Peyer's patch (tissue), 4 donors: ENCODE data around the gene PPP6R3. TPM values are rescaled to one million over a fixed set of nuclear protein-coding genes. Genes with fewer than 3 reads are reported as not detected.

Experiments used
- DNase-seq, 3 donors: peaks; one replicate each; pipeline ENCODE4 v3.0.0-alpha.2; 2017 to 2019
- H3K27ac ChIP-seq, 4 donors: fragments of 200-600 bp; sonication (generic); one replicate each; pipeline ENCODE4 v1.5.1; 2016 to 2019
- H3K27me3 ChIP-seq, 2 donors: fragments of 200-600 bp; sonication (generic); one replicate each; pipeline ENCODE4 v1.5.1; 2019
- H3K36me3 ChIP-seq, 3 donors: fragments of 200-600 bp; sonication (generic); one replicate each; pipeline ENCODE4 v1.5.1; 2016 to 2019
- H3K4me1 ChIP-seq, 4 donors: fragments of 200-600 bp; sonication (generic); one replicate each; pipeline ENCODE4 v1.5.1; 2016 to 2019
- H3K4me3 ChIP-seq, 4 donors: fragments of 200-600 bp; sonication (generic); 1 replicate in 3 of 4; 2 replicates in 1 of 4; pipeline ENCODE4 v1.5.1; 2016 to 2019; ENCODE audit warnings: mild to moderate bottlenecking in 1 of 4
- H3K9me3 ChIP-seq, 4 donors: fragments of 200-600 bp; sonication (generic); one replicate each; pipeline ENCODE4 v1.5.1; 2016 to 2019; ENCODE audit warnings: mild to moderate bottlenecking in 1 of 4
- POLR2A ChIP-seq, 2 donors: fragments of 450-650 bp; IDR thresholded peaks; one replicate each; pipeline ENCODE4 v1.5.1; 2017; ENCODE audit warnings: antibody characterized with exemption in 2 of 2, mild to moderate bottlenecking in 2 of 2, moderate library complexity in 2 of 2
- total RNA-seq, 4 donors: library from RNA; depleted of rRNA; stranded (reverse); fragments of >200 nt; gene quantifications; one replicate each; pipeline ENCODE4 v1.1.0, GENCODE V29; 2016
- TF ChIP-seq, protein P1 (sequence below), 6 experiments: fragments of 450-650 bp in 4 of 6; fragments of 200-600 bp in 2 of 6; sonication (generic) in 1 of 6; IDR thresholded peaks; one replicate each; pipeline ENCODE4 v1.5.1; 2017 to 2019; ENCODE audit warnings: antibody characterized with exemption in 6 of 6, mild to moderate bottlenecking in 3 of 6, moderate library complexity in 1 of 6

The PPP6R3 gene
- total RNA-seq, 4 donors from 2014 or later: 130 to 282 (median 156) TPM

DNA sequence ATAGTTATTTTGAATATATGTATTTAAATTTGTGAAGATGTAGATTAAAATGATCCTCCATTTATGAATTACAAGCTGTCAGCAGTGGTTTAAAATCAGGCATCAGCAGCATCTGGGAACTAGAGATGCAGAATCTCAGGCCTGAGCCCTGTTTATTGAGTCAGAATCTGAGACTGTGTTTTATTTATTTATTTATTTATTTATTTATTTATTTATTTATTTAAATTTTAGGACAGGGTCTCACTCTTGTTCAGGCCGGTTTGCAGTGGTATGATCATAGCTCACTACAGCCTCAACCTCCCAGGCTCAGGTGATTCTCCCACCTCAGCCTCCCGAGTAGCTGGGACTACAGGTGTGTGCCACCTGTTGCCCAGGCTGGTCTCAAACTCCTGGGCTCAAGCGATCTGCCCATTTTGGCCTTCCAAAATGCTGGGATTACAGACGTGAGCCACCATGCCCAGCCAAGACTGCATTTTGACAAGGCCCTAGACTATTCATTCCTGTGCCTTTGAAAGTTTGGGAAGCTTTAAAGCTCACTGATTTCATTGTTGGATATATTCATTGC lies 70.7 kb downstream of the PPP6R3 start:
- no peak for TF ChIP-seq POLR2A (IDR thresholded peaks at IDR 0.05)
- TF ChIP-seq, protein P1, sequence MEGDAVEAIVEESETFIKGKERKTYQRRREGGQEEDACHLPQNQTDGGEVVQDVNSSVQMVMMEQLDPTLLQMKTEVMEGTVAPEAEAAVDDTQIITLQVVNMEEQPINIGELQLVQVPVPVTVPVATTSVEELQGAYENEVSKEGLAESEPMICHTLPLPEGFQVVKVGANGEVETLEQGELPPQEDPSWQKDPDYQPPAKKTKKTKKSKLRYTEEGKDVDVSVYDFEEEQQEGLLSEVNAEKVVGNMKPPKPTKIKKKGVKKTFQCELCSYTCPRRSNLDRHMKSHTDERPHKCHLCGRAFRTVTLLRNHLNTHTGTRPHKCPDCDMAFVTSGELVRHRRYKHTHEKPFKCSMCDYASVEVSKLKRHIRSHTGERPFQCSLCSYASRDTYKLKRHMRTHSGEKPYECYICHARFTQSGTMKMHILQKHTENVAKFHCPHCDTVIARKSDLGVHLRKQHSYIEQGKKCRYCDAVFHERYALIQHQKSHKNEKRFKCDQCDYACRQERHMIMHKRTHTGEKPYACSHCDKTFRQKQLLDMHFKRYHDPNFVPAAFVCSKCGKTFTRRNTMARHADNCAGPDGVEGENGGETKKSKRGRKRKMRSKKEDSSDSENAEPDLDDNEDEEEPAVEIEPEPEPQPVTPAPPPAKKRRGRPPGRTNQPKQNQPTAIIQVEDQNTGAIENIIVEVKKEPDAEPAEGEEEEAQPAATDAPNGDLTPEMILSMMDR (IDR thresholded peaks at IDR 0.05): no peak
- peaks cover 0 to 12% (median 0%) of the 10 kb centered on the region in 4 donors for H3K4me1 ChIP-seq
- no peaks in the 10 kb centered on the region for H3K27me3 ChIP-seq
- H3K4me3 ChIP-seq: no peak overlapping the region
- no peak overlapping the region for H3K27ac ChIP-seq
- H3K36me3 ChIP-seq: peaks cover 0 to 23% (median 0%) of the 10 kb centered on the region in 3 donors
- no peak for DNase-seq
- H3K9me3 ChIP-seq: no peaks in the 10 kb centered on the region

GRCh38 chr11:68532727-68533369 lies 72.3 kb downstream of the PPP6R3 start:
- Histone ChIP-seq H3K4me3 (no peak overlapping the region), H3K27me3 (no peaks in the 10 kb centered on the region), H3K9me3 (no peaks in the 10 kb centered on the region), H3K27ac (peak overlapping the region in 1 of 4 donors; percentile 2), H3K36me3 (peaks cover 0 to 18% (median 0%) of the 10 kb centered on the region in 3 donors), H3K4me1 (peaks cover 0 to 15% (median 0%) of the 10 kb centered on the region in 4 donors)
- no peak for TF ChIP-seq POLR2A (IDR thresholded peaks at IDR 0.05)
- TF ChIP-seq, protein P1 (IDR thresholded peaks at IDR 0.05): no peak
- DNase-seq: no peak

DNA sequence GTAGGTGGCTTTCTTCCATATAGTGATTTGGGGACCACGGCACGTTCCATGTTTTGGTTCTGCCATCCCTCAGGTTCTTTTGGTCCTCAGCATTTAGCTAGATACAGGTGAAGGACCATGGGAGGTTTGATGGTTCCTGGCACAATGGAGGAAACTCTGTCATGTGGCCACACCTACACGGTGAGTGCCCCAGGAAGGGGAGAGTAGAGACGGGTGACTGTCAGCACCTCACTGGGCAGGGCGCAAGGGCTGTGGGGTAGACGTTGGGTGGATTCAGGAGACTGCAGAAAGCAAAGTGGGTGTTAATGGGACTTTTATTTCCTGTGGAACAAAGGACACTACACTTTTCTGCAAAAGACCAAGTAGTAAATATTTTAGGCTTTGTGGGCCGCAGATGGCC lies 73.4 kb downstream of the PPP6R3 start:
- Histone ChIP-seq H3K27me3 (no peaks in the 10 kb centered on the region), H3K9me3 (no peaks in the 10 kb centered on the region), H3K36me3 (peaks cover 0 to 25% (median 0%) of the 10 kb centered on the region in 3 donors), H3K27ac (no peak overlapping the region), H3K4me3 (no peak overlapping the region), H3K4me1 (peaks cover 0 to 9% (median 0%) of the 10 kb centered on the region in 4 donors)
- TF ChIP-seq, protein P1 (IDR thresholded peaks at IDR 0.05): no peak
- TF ChIP-seq POLR2A (IDR thresholded peaks at IDR 0.05): no peak
- no peak for DNase-seq

DNA sequence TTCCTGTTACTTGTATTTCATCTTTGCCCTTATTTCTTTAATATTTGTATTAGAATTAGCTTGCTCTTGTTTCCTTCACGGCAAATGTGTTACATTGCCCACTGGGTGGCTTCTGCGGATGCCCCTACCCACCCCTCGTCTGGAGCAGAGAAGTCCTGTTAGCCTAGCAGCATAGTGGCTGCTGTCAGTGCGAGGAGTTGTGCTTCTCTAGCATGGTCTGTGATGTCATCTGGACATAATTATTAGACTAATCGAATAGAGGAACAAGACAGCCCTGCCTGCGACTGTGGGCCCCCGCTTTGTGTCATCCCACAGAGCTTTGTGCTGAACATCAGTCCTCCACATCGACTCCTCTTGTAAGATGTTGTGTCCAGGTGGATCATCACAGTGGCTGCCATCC lies 74.5 kb downstream of the PPP6R3 start:
- Histone ChIP-seq H3K9me3 (no peaks in the 10 kb centered on the region), H3K27ac (no peak overlapping the region), H3K4me1 (peaks cover 0 to 9% (median 0%) of the 10 kb centered on the region in 4 donors), H3K36me3 (peaks cover 0 to 36% (median 3%) of the 10 kb centered on the region in 3 donors), H3K27me3 (no peaks in the 10 kb centered on the region), H3K4me3 (no peak overlapping the region)
- DNase-seq: no peak
- TF ChIP-seq, protein P1 (IDR thresholded peaks at IDR 0.05): no peak
- TF ChIP-seq POLR2A (IDR thresholded peaks at IDR 0.05): no peak

- Histone ChIP-seq H3K27ac (no peak overlapping the region), H3K4me1 (peaks cover 0 to 9% (median 0%) of the 10 kb centered on the region in 4 donors), H3K36me3 (peaks cover 0 to 40% (median 3%) of the 10 kb centered on the region in 3 donors), H3K4me3 (no peak overlapping the region), H3K27me3 (no peaks in the 10 kb centered on the region), H3K9me3 (no peaks in the 10 kb centered on the region)
- TF ChIP-seq, protein P1 (IDR thresholded peaks at IDR 0.05): no peak
- TF ChIP-seq POLR2A (IDR thresholded peaks at IDR 0.05): no peak
- DNase-seq: no peak
These were observed 76.2 kb downstream of the PPP6R3 start for GRCh38 chr11:68536706-68537105.
